Measurements from ENCODE around the gene SETMAR.

SETMAR gene

GRCh38 chr3:4355401-4356219 lies 52.4 kb downstream of the SETMAR start:
- DNase-seq: no peak

GRCh38 chr3:4356220-4356540 lies 53.0 kb downstream of the SETMAR start:
- DNase-seq: no peak

GRCh38 chr3:4356546-4357410 lies 53.6 kb downstream of the SETMAR start:
- DNase-seq: no peak

- no peak for DNase-seq
These were observed 55.1 kb downstream of the SETMAR start for GRCh38 chr3:4358273-4358672.

- no peak for DNase-seq
These were observed 56.8 kb downstream of the SETMAR start for GRCh38 chr3:4359805-4360502.

GRCh38 chr3:4360817-4361216 lies 57.6 kb downstream of the SETMAR start:
- DNase-seq: no peak

- no peak for DNase-seq
These were observed 59.4 kb downstream of the SETMAR start for GRCh38 chr3:4362523-4362922.

Data from retina (tissue), 1 donor.